Measurements from ENCODE around the gene MCF2L2. TPM values are rescaled to one million over a fixed set of nuclear protein-coding genes. Genes with fewer than 3 reads are reported as not detected.
A peak's percentile ranks its signal among the peaks of the same experiment; 100 is the strongest.
"Not testable (repeated sequence)": the region's sequence is repeated elsewhere in the genome, so short reads cannot be mapped to it uniquely, and the experiment has no call there.

MCF2L2 gene
- total RNA-seq, 1 donor from 2014 or later: 0.53 TPM

- no peak for DNase-seq (ENCODE audit: low read depth, low spot score)
Observed at GRCh38 chr3:183247011-183247589, 181.3 kb downstream of the MCF2L2 start.

DNA sequence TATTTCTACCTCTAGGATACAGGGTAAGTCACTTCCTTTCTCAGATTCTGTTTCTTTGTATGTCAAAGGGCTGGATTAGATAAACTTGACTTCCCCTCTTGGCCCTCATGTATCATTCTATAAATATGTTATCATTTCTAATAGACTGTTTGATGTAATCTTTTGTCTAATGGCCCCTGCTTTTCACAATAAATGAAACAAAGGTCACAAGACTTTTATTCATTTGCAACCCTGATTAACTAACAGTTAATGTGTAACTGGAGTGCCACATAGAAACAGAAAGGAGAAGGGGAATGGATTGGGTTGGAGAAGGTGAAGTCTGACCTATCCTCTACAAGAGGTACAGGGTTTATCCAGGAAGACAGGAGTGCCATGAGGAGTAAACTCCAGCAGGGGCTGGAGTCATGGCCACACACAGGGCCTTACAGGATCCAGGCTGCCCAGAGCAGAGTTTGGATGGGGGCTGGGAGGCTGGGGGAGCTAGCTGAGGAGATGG, 183.4 kb downstream of the MCF2L2 start:
- no peak for DNase-seq (ENCODE audit: low read depth, low spot score)

DNA sequence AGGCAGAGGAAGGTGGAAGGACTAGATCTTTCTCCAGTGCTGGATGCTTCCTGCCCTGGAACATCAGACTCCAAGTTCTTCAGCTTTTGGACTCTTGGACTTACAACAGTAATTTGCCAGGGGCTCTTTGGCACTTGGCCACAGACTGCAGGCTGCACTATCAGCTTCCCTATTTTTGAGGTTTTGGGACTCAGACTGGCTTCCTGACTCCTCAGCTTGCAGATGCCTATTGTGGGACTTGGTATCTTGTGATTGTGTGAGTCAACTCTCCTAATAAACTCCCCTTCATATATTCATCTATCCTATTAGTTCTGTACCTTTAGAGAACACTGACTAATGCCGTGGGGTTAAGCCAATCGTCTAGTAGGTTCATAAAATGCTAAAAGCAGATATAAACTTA, 184.2 kb downstream of the MCF2L2 start:
- DNase-seq (ENCODE audit: low read depth, low spot score): no peak

DNA sequence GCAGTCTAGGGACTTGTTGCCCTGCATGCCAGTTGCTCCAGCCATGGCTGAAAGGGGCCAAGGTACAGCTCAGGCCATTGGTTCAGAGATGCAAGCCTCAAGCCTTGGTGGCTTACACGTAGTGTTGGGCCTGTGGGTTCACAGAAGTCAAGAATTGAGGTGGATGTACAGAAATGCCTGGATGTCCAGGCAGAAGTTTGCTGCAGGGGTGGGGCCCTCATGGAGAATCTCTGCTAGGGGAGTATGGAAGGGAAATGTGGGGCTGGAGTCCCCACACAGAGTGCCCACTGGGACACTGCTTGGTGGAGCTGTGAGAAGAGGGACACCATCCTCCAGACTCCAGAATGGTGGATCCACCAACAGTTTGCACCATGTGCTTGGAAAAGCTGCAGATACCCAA, 186.0 kb downstream of the MCF2L2 start:
- DNase-seq (ENCODE audit: low read depth, low spot score): no peak

- no peak for DNase-seq (ENCODE audit: low read depth, low spot score)
Observed at GRCh38 chr3:183239046-183239445, 189.4 kb downstream of the MCF2L2 start.

- DNase-seq (ENCODE audit: low read depth, low spot score): peak; percentile 77
Observed at GRCh38 chr3:183233966-183234365, 194.5 kb downstream of the MCF2L2 start.

DNA sequence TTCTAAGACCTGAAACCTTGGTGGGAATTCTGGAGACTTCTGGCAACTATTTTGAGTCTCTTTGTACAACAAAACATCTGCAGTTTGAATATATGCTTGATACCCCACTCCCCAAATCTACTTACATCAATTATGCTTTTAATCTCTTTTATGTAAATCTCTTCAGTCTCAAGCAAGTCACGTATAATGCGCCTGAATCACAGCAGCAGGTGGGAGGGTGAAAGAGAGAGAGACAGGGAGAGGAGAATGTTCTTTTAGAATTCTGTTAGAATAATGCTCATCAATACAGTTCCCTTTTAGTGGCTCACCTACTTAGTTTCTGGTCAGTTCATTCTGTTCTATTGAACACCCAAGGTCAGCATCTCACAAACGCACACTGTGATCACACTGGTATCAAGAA, 197.6 kb downstream of the MCF2L2 start:
- no peak for DNase-seq (ENCODE audit: low read depth, low spot score)

DNA sequence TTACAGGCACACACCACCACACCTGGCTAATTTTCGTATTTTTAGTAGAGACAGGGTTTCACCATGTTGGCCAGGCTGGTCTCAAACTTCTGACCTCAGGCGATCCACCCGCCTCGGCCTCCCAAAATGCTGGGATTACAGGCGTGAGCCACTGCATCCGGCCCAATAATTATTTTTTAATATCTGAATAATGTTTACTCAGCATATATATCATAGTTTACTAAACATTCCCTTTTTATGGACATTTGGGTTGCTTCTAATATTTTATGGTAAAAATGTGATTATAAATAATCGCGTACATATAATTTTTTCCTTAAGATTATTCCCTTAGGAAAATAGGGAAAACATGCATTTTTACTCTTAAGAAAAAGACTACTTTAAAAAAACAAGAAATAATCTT, 198.2 kb downstream of the MCF2L2 start:
- not testable (repeated sequence) for DNase-seq (ENCODE audit: low read depth, low spot score)

DNA sequence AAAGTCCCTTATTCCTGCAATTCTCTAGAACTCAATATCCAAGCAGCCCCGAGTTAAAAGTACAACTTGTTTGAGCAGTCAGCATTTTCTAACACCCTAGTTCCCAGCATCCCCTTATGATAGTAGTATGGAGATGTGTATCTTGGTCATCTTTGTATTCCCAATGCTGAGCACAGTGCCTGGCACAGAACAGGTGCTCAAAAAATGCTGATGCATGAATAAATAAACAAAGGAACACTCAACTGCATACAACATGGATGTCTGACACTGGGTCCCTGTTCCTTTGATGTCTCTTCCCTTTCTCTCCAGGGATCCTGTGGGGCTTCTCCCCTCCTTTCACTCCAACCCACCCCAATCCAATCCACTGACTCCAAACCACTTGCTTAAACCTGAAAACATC, 199.2 kb downstream of the MCF2L2 start:
- no peak for DNase-seq (ENCODE audit: low read depth, low spot score)

- no peak for DNase-seq (ENCODE audit: low read depth, low spot score)
Observed at GRCh38 chr3:183227586-183227985, 200.8 kb downstream of the MCF2L2 start.

DNA sequence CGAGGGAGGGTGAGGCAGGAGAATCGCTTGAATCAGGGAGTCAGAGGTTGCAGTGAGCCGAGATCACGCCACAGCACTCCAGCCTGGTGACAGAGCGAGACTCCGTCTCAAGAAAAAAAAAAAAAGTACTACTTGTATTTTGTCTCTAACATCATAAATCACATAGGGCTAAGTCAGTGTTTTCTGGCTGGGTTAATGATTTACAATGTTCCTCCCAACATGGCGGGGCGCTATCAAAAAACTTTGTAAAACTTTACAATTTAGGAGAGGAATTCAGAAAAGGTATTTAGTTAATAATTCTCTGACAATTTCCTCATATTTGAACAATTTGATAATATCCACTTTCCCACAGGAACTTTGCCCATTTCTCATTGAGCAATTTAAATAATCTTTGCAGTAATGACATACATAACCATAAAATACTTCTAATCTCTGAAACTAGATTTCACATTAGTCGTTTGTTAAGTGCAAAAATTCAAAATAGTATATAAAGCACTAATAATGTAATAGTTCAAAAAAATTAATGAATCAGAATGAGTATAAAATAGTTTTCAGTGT, 202.0 kb downstream of the MCF2L2 start:
- no peak for DNase-seq (ENCODE audit: low read depth, low spot score)

DNA sequence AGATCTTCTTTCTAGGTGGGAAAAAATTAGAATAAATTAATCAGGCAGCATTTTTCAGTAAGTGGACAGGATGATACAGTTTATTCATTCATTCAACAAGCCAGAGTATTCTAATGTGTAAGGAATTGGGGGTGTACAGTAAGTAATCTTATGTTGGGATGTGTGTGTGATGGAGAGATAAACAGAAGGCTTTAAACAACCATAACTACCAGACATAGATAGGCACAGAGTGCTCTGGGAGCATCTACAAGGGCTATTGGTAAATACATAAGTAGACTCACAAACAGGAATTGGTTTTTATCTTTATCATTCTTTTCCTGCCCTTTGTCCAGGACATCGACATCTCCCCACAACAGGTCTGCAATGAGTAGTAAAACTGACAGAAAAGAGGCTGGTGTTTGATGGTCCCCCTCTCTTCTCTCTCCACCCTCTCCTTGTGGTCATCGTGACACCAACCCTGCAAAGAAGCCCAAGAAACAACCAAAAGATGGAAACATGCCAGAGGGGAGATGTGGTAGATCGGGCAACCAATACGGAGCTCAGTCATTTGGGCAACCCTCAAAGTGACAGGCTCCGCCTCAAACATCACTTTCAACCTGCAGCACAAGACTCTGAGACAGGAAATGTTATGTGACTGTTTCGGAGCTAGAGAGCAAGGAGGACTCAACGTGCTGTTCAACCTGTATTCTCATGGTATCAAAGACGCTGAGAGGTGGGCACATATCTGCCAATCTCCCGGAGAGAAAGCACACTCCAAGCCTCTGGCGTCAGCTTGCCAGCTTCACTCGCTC, 204.0 kb downstream of the MCF2L2 start:
- DNase-seq (ENCODE audit: low read depth, low spot score): no peak

DNA sequence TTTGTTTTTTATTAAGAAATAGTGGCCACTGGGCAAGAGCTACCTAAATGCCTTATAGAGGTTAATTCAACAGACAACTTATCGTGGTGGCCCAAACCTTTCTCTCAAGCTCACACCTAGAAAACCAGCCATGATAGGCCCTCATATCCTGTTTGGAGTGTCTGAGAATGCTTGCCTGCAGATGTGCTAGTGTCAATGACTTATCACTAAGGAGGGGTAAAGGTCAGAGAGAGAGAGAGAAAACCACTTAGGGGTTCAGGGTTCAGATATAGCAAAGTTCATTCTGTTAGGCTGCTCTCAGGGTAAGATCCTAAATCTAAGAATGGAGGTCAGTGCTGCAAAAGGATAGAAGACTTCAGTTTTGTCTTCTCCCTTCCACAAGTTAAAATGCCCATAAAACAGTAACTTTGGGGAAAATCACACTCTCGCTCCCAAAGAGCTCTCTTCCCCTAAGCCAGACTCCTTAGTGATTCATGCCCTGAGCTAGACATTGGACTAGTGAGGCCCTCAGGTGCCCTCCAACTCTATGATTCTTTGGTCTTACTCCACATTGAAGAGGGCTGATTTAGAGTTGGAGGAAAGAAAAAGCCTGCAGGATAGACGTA, 205.7 kb downstream of the MCF2L2 start:
- no peak for DNase-seq (ENCODE audit: low read depth, low spot score)

- no peak for DNase-seq (ENCODE audit: low read depth, low spot score)
Observed at GRCh38 chr3:183220828-183221227, 207.6 kb downstream of the MCF2L2 start.

GRCh38 chr3:183218826-183219225, 209.6 kb downstream of the MCF2L2 start:
- no peak for DNase-seq (ENCODE audit: low read depth, low spot score)

DNA sequence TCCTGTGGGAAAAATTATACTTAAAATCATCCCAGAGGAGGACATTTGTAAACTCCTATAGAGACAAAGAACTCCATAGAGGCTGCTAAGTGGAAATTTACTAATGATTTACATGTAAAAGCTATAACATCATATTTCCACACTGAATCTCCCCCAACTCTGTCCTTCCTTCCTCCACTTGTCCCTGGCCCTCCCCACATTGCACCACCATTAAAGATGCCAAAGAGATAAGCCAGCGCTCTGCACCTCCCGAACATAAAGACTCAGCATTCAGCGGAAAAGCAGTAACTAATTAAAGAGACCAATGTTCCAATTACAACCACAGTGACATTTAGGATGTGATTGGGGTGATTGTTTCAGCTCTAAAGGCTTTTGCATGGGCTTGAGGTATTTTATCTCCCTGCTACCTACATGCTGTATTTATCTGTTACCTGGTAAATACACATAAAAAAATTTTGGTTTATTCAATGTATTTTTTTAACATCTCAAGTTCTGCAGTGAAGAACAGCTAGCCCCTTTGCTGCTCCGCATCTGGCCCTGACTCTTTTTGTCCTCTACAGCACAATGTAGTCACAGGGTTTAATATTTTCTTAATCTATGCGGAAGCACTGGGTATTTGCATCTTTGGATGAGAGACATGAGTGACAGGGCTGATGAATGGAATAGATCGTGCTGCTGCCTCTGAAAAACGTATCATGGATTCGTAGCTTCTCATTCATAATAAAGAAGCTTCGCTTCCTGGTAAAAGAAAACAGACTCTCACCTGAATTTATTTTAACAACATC, 210.7 kb downstream of the MCF2L2 start:
- DNase-seq (ENCODE audit: low read depth, low spot score): no peak

GRCh38 chr3:183215591-183216202, 212.7 kb downstream of the MCF2L2 start:
- no peak for DNase-seq (ENCODE audit: low read depth, low spot score)

DNA sequence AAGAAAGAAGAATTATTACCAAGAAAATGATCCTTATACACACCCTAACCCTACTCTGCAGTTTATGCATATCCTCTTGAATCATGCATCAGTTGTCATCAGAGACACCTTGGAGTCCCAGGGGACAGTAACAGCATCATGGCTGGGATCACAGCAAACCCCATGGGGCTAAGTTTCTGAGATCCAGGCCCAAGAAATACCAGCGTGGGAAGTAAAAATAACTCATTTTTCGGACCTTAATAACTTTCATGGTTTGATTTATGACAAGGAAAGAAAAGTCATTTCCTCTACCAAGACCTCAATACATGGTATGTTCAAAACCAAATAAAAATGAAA, 214.2 kb downstream of the MCF2L2 start:
- no peak for DNase-seq (ENCODE audit: low read depth, low spot score)

GRCh38 chr3:183213415-183214276, 214.8 kb downstream of the MCF2L2 start:
- DNase-seq (ENCODE audit: low read depth, low spot score): no peak

DNA sequence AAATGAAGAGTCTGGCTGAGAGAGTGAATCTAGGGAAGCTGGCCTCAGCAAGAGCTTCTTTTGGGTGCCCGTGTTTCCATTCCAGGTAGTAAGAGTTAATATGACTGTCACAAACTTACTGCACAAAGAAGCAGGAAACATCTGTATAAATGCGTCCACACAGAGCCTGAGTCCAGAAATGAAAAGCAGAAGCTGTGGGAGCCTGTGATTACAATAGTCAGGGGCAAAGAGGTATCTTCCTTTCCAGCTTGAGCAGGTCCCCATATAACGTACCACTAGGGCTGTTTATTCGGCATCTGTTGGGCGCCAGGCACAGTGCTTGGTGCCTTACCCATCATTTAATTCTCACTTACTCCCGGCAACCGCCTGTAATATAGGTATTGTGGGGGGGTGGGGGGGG, 215.9 kb downstream of the MCF2L2 start:
- no peak for DNase-seq (ENCODE audit: low read depth, low spot score)
